Trophoblast cell (in vitro differentiated cells and primary cell): ENCODE results near the gene CHST11.

Experiments used
- DNase-seq, 2 donors: peaks; one replicate each; pipeline ENCODE4 v3.0.0-alpha.2; 2016
- H2AFZ ChIP-seq: 2 replicates; pipeline ENCODE4 v1.6.1; 2013; ENCODE audit warnings: low read length, moderate library complexity, mild to moderate bottlenecking; ENCODE audit not compliant: insufficient read depth, poor library complexity
- H2AK5ac ChIP-seq: 2 replicates; pipeline ENCODE4 v1.6.1; 2013; ENCODE audit warnings: mild to moderate bottlenecking, low read length
- H2BK120ac ChIP-seq: 2 replicates; pipeline ENCODE4 v1.6.1; 2013; ENCODE audit warnings: low read length, mild to moderate bottlenecking, moderate library complexity; ENCODE audit not compliant: insufficient read depth, poor library complexity
- H2BK12ac ChIP-seq: 2 replicates; pipeline ENCODE4 v1.6.1; 2013; ENCODE audit warnings: mild to moderate bottlenecking, low read length, moderate library complexity
- H2BK5ac ChIP-seq: 2 replicates; pipeline ENCODE4 v1.6.1; 2013; ENCODE audit warnings: low read length, low read depth, moderate library complexity, mild to moderate bottlenecking; ENCODE audit not compliant: poor library complexity
- H3K14ac ChIP-seq: 2 replicates; pipeline ENCODE4 v1.6.1; 2013; ENCODE audit warnings: mild to moderate bottlenecking, low read length
- H3K18ac ChIP-seq: 2 replicates; pipeline ENCODE4 v1.6.1; 2013; ENCODE audit warnings: mild to moderate bottlenecking, low read length
- H3K23ac ChIP-seq: 2 replicates; pipeline ENCODE4 v1.6.1; 2013; ENCODE audit warnings: low read length
- H3K27ac ChIP-seq: 2 replicates; pipeline ENCODE4 v1.5.1; 2013; ENCODE audit warnings: low read depth, mild to moderate bottlenecking, inconsistent platforms, low read length, moderate library complexity
- H3K27me3 ChIP-seq: 2 replicates; pipeline ENCODE4 v1.6.1; 2013; ENCODE audit warnings: inconsistent platforms, mild to moderate bottlenecking, low read length, moderate library complexity; ENCODE audit not compliant: insufficient read depth
- H3K36me3 ChIP-seq, 2 experiments: 1 replicate in 1 of 2; 2 replicates in 1 of 2; pipeline ENCODE4 v1.6.1; 2013; ENCODE audit warnings: low read length in 2 of 2, mild to moderate bottlenecking in 2 of 2, moderate library complexity in 1 of 2; ENCODE audit not compliant: insufficient read depth in 2 of 2, control insufficient read depth in 1 of 2
- H3K4ac ChIP-seq: 2 replicates; pipeline ENCODE4 v1.6.1; 2013; ENCODE audit warnings: low read depth, mild to moderate bottlenecking, low read length, moderate library complexity
- H3K4me1 ChIP-seq, 2 experiments: 1 replicate in 1 of 2; 2 replicates in 1 of 2; pipeline ENCODE4 v1.6.1; 2013; ENCODE audit warnings: low read length in 2 of 2, mild to moderate bottlenecking in 2 of 2, moderate library complexity in 1 of 2; ENCODE audit not compliant: insufficient read depth in 2 of 2, control insufficient read depth in 1 of 2
- H3K4me2 ChIP-seq: 2 replicates; pipeline ENCODE4 v1.6.1; 2013; ENCODE audit warnings: inconsistent platforms, mild to moderate bottlenecking, low read length, moderate library complexity
- H3K4me3 ChIP-seq: 2 replicates; pipeline ENCODE4 v1.5.1; 2013; ENCODE audit warnings: mild to moderate bottlenecking, low read depth, low read length, inconsistent platforms
- H3K79me1 ChIP-seq: one replicate; pipeline ENCODE4 v1.6.1; 2013; ENCODE audit warnings: low read length
- H3K79me2 ChIP-seq: 2 replicates; pipeline ENCODE4 v1.6.1; 2013; ENCODE audit warnings: low read length, mild to moderate bottlenecking; ENCODE audit not compliant: control insufficient read depth, insufficient read depth, poor library complexity
- H3K9ac ChIP-seq: 2 replicates; pipeline ENCODE4 v1.6.1; 2013; ENCODE audit warnings: mild to moderate bottlenecking, low read length
- H3K9me3 ChIP-seq: 2 replicates; pipeline ENCODE4 v1.6.1; 2013; ENCODE audit warnings: low read depth, mild to moderate bottlenecking, control low read depth, inconsistent platforms, low read length; ENCODE audit not compliant: insufficient read depth
- H4K12ac ChIP-seq: 2 replicates; pipeline ENCODE4 v1.6.1; 2013; ENCODE audit warnings: low read depth, mild to moderate bottlenecking, low read length, moderate library complexity
- H4K8ac ChIP-seq: 2 replicates; pipeline ENCODE4 v1.6.1; 2013; ENCODE audit warnings: low read depth, mild to moderate bottlenecking, low read length, moderate library complexity
- H4K91ac ChIP-seq: one replicate; pipeline ENCODE4 v1.6.1; 2013; ENCODE audit warnings: low read depth, mild to moderate bottlenecking, low read length, moderate library complexity
- WGBS: extraction: QIAGEN DNeasy Blood & Tissue Kit; methylation state at CpG from one replicate; pipeline ENCODE4 v1.1.7; 2013; ENCODE audit warnings: missing lambda C conversion rate; ENCODE audit not compliant: insufficient read length, insufficient coverage; ENCODE audit errors: extremely low coverage; 5-methylcytosine and 5-hydroxymethylcytosine counted together

CHST11 gene

DNA sequence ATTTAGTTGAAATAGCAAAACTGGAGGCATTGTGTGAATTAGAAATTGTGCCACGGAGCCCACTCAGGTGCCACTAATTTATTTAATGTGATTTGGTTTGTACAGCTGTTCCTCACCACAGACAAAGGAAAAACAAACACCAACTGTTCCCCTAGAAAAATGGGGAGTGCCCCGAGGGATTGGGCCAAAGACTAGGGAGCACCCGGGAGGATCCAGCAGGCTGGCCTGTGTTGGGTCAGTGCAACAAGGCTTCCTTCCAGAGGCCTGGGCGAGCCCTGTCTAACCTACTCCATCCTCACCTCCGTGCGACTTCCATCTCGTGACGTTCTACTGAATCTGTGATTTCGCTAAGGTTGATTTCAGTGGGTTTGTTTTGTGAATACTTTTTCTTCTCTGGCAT is 206.2 kb downstream of the CHST11 start:
- Histone ChIP-seq H3K27ac (no peak overlapping the region), H3K27me3 (no peaks in the 10 kb centered on the region), H3K4ac (no peak overlapping the region), H3K4me3 (no peak overlapping the region), H3K36me3 (no peaks in the 10 kb centered on the region), H4K8ac (no peak overlapping the region), H3K79me1 (no peaks in the 10 kb centered on the region), H2BK5ac (no peak overlapping the region), H2AK5ac (no peak overlapping the region), H3K4me2 (no peak overlapping the region), H2BK120ac (no peak overlapping the region), H3K9me3 (no peaks in the 10 kb centered on the region), H3K23ac (no peak overlapping the region), H3K4me1 (no peaks in the 10 kb centered on the region), H2BK12ac (no peak overlapping the region), H3K9ac (no peak overlapping the region), H3K14ac (no peak overlapping the region), H4K91ac (no peak overlapping the region), H4K12ac (no peak overlapping the region), H3K18ac (no peak overlapping the region), H3K79me2 (no peaks in the 10 kb centered on the region), H2AFZ (no peak overlapping the region)
- no peak for DNase-seq
- WGBS: no CpG with 5 or more reads among the region's 9 CpGs

DNA sequence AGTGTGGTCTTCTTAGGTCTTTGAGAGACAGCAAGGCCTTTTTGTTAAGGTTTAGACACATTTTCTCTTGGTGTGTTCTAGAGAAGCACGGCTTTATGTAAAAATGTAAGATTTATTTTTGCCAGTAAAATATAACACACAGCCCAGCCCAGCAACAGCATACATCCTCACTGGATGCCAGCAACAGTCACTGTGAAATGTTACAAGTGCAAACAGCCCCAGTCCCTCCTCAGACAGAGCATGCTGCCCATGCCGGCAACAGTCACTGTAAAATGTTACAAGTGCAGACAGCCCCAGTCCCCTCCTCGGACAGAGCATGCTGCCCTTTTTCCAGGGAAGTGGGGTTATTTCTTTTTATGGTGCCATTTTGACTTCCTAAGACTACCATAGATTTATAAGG is 207.6 kb downstream of the CHST11 start:
- Histone ChIP-seq H2BK120ac (no peak overlapping the region), H3K79me1 (no peaks in the 10 kb centered on the region), H2AFZ (no peak overlapping the region), H4K12ac (no peak overlapping the region), H3K4me3 (no peak overlapping the region), H3K9ac (no peak overlapping the region), H3K36me3 (no peaks in the 10 kb centered on the region), H3K23ac (no peak overlapping the region), H3K14ac (no peak overlapping the region), H3K27ac (no peak overlapping the region), H3K18ac (no peak overlapping the region), H3K4ac (no peak overlapping the region), H4K8ac (no peak overlapping the region), H2BK5ac (no peak overlapping the region), H4K91ac (no peak overlapping the region), H3K27me3 (no peaks in the 10 kb centered on the region), H3K9me3 (no peaks in the 10 kb centered on the region), H2BK12ac (no peak overlapping the region), H2AK5ac (no peak overlapping the region), H3K4me1 (peaks cover 0 to 3% of the 10 kb centered on the region in 2 experiments), H3K79me2 (no peaks in the 10 kb centered on the region), H3K4me2 (no peak overlapping the region)
- no peak for DNase-seq
- WGBS: no CpG with 5 or more reads among the region's 3 CpGs

DNA sequence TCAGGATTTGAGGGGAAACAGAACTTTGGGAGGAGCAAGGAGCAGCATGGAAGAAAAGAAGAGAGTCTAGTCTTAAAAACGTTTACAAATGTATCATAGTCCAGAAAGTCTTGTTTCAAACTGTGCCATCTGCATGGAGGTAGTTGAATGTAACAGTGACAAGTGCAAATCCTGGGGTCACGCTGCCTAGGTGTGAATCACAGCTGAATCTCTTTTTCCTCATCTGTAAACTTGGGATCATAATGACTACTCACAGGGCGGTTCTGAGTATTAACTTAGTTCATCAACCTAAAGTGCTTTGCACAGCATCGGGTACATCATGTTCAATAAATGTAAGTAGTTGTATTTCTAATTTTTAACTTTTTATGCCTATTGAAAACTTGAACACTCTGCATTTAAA is 208.5 kb downstream of the CHST11 start:
- Histone ChIP-seq H2AFZ (no peak overlapping the region), H3K4me3 (no peak overlapping the region), H3K4ac (no peak overlapping the region), H3K36me3 (no peaks in the 10 kb centered on the region), H3K14ac (no peak overlapping the region), H3K18ac (no peak overlapping the region), H3K4me1 (peaks cover 0 to 3% of the 10 kb centered on the region in 2 experiments), H3K23ac (no peak overlapping the region), H3K79me2 (no peaks in the 10 kb centered on the region), H2AK5ac (no peak overlapping the region), H3K27ac (no peak overlapping the region), H4K91ac (no peak overlapping the region), H3K27me3 (no peaks in the 10 kb centered on the region), H2BK12ac (no peak overlapping the region), H2BK120ac (no peak overlapping the region), H3K4me2 (no peak overlapping the region), H3K79me1 (no peaks in the 10 kb centered on the region), H4K12ac (no peak overlapping the region), H4K8ac (no peak overlapping the region), H2BK5ac (no peak overlapping the region), H3K9me3 (no peaks in the 10 kb centered on the region), H3K9ac (no peak overlapping the region)
- no peak for DNase-seq
- no CpG with 5 or more reads among the region's 4 CpGs for WGBS

DNA sequence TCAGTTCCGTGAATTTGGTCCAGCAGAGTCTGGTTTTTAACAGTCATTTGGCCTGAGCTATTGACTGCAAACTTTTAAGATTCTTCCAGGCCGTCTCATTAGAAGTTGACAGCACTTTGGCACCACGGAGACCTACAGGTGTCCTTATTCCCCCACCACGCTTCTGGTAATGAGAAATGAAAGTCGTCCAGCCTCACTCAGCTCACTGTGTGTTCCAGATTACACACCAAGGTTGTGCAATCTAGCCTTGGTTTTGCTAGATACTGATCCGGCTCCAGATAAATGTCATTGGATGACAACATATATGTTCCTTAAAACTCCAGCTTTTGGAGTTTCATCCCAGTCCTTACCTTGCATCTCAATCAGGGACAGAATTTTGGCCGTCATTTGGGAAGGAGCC is 210.4 kb downstream of the CHST11 start:
- Histone ChIP-seq H3K9me3 (no peaks in the 10 kb centered on the region), H2AFZ (no peak overlapping the region), H3K4me2 (no peak overlapping the region), H3K27me3 (no peaks in the 10 kb centered on the region), H4K12ac (no peak overlapping the region), H3K4me1 (peaks cover 3 to 7% of the 10 kb centered on the region in 2 experiments), H3K79me2 (no peaks in the 10 kb centered on the region), H3K9ac (no peak overlapping the region), H2BK120ac (no peak overlapping the region), H3K79me1 (no peaks in the 10 kb centered on the region), H2BK5ac (no peak overlapping the region), H4K91ac (no peak overlapping the region), H3K23ac (no peak overlapping the region), H3K36me3 (no peaks in the 10 kb centered on the region), H2AK5ac (no peak overlapping the region), H3K27ac (no peak overlapping the region), H3K4me3 (no peak overlapping the region), H3K4ac (no peak overlapping the region), H3K14ac (no peak overlapping the region), H3K18ac (no peak overlapping the region), H2BK12ac (no peak overlapping the region), H4K8ac (no peak overlapping the region)
- DNase-seq: peak in 1 of 2 donors; percentile 63
- WGBS: no CpG with 5 or more reads among the region's 7 CpGs
